ENCODE data around the gene TAS1R2. TPM values are rescaled to one million over a fixed set of nuclear protein-coding genes. Genes with fewer than 3 reads are reported as not detected.

TAS1R2 gene
- total and polyA plus RNA-seq, 2 of the 8 experiments (the other 6 are each of a cell fraction or from before 2014, with no cell fraction given) = not detected

DNA sequence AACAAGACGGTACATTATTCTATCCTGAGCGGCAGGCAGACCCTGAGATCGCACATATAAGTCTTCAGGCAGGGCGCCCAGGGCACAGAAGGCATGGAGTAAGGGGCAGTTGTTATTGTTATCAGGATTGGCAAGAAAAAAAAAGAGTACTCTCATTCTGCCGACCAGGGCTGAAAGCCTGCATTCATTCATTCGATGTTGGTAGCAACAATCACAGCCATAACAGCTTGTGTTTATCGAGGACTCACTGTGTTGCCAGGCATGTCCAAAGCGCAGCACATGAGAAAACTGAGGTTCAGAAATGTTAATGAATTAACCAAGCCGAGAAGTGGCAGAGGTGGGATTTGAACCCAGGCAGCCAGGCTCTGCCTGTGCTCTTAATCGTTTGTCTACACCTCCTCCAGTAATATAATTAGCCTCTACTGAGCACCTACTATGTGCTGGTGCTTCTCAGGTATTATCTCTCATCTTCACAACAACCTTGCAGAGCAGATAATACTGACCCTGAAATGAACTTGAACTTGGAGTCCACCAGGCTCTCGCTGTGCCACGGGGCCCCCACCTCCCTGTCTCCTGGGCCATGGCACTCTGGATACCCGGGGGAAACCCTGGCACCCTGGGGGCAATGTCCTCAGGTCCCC, 56.2 kb downstream of the TAS1R2 start:
- Histone ChIP-seq H2AFZ (ENCODE audit: low read length) (no peak overlapping the region), H3K9me3 (ENCODE audit: insufficient read depth in 2 of 2, low read depth in 1 of 2, low read length in 1 of 2) (no peaks in the 10 kb centered on the region), H4K20me1 (replicated peaks in 1 of 2; ENCODE audit: control insufficient read depth in 1 of 2, insufficient read depth in 2 of 2, low read length in 2 of 2) (no peaks in the 10 kb centered on the region), H3K27me3 (replicated peaks in 1 of 4; ENCODE audit: control insufficient read depth in 3 of 4, extremely low read depth in 1 of 4, insufficient read depth in 3 of 4, low read length in 3 of 4) (peaks cover 0 to 4% (median 0%) of the 10 kb centered on the region in 4 experiments; a peak in 2 of 7 replicates), H2AK5ac (ENCODE audit: low read depth, low read length) (no peak overlapping the region), H3K23ac (ENCODE audit: insufficient read length) (no peak overlapping the region), H3K9ac (replicated peaks in 1 of 4; ENCODE audit: extremely low read depth in 1 of 4, low read depth in 3 of 4, low read length in 3 of 4) (no peak overlapping the region), H4K8ac (ENCODE audit: extremely low read depth, insufficient read depth, low read length) (no peak overlapping the region), H3K27ac (ENCODE audit: low read depth, low read length) (no peak overlapping the region), H2BK20ac (ENCODE audit: low read length) (no peak overlapping the region), H4K91ac (replicated peaks; ENCODE audit: insufficient read length, low read length) (no peak overlapping the region), H3K4me3 (ENCODE audit: extremely low read depth in 1 of 4, insufficient read depth in 2 of 4, low read depth in 3 of 4, low read length in 4 of 4) (no peak overlapping the region), H3K79me1 (ENCODE audit: low read depth, low read length) (no peaks in the 10 kb centered on the region), H2BK15ac (ENCODE audit: low read length) (no peak overlapping the region), H3K79me2 (ENCODE audit: control insufficient read depth in 1 of 2, insufficient read depth in 2 of 2, low read length in 2 of 2) (no peaks in the 10 kb centered on the region), H3K56ac (replicated peaks; ENCODE audit: insufficient read length, low read depth, low read length) (no peak overlapping the region), H3K4me1 (replicated peaks in 1 of 4; ENCODE audit: control insufficient read depth in 3 of 4, insufficient read depth in 4 of 4, low read length in 3 of 4) (peaks cover 0 to 8% (median 2%) of the 10 kb centered on the region in 4 experiments; a peak in 2 of 7 replicates), H2BK120ac (replicated peaks; ENCODE audit: low read depth, low read length) (no peak overlapping the region), H3K4ac (replicated peaks; ENCODE audit: insufficient read length, low read depth, low read length) (no peak overlapping the region), H3K23me2 (ENCODE audit: low read depth, low read length) (peaks cover 6% of the 10 kb centered on the region; the same call in 1 of the 2 replicates), H4K5ac (ENCODE audit: insufficient read length, low read depth, low read length) (no peak overlapping the region), H3K14ac (ENCODE audit: insufficient read length) (no peak overlapping the region), H2BK5ac (ENCODE audit: low read depth, low read length) (no peak overlapping the region), H3K18ac (ENCODE audit: extremely low read depth, low read length) (no peak overlapping the region), H3K4me2 (ENCODE audit: insufficient read depth in 1 of 2, low read depth in 2 of 2, low read length in 2 of 2) (no peak overlapping the region), H3K36me3 (ENCODE audit: control insufficient read depth in 2 of 4, insufficient read depth in 4 of 4, low read length in 3 of 4) (no peaks in the 10 kb centered on the region), H2BK12ac (ENCODE audit: low read depth, low read length) (no peak overlapping the region)
- CTCF ChIA-PET (ENCODE audit: partially characterized antibody) = interaction anchor here (0.5 to 3.1 kb wide), 6 partner anchors 9 to 858 kb away, joined by 3 to 15 read pairs (median 7); no protein-coding TSS in a partner anchor
- 84% methylated on average over 13 of the region's 13 CpGs; no CpG with 5 or more reads in 1 of the 2 experiments for WGBS, 2 experiments (ENCODE audit: extremely low coverage in 1 of 2, insufficient coverage in 1 of 2, insufficient read length in 1 of 2, insufficient replicate concordance in 2 of 2, low coverage in 1 of 2, low lambda C conversion rate in 2 of 2, missing lambda C conversion rate in 1 of 2)
- TF ChIP-seq RAD21 (IDR thresholded peaks at IDR 0.05 in 1 of 2, conservative IDR thresholded peaks at IDR 0.05 in 1 of 2; ENCODE audit: low read depth in 2 of 2, low read length in 2 of 2) (no peak), SIN3A (conservative IDR thresholded peaks at IDR 0.05 in 1 of 2, IDR thresholded peaks at IDR 0.05 in 1 of 2; ENCODE audit: low read depth in 1 of 2, low read length in 2 of 2) (no peak), YY1 (IDR thresholded peaks at IDR 0.05; ENCODE audit: low read depth, low read length) (no peak), EZH2 (IDR thresholded peaks at IDR 0.05; ENCODE audit: low read depth, low read length, severe bottlenecking) (no peak), GABPA (IDR thresholded peaks at IDR 0.05; ENCODE audit: borderline replicate concordance, insufficient read depth, low read length) (no peak), BCL11A (IDR thresholded peaks at IDR 0.05; ENCODE audit: low read depth in 2 of 2, low read length in 2 of 2) (no peak), CREB1 (IDR thresholded peaks at IDR 0.05) (no peak), SIRT6 (IDR thresholded peaks at IDR 0.05; ENCODE audit: low read length) (no peak)
- FAIRE-seq (no peak), DNase-seq (ENCODE audit: low read depth in 1 of 2, low spot score in 2 of 2) (no peak)
- POLR2A ChIA-PET (ENCODE audit: partially characterized antibody) = interaction anchor here (1.1 kb wide), 1 partner anchor 15 kb away, joined by 3 read pairs; no protein-coding TSS in a partner anchor
